Esophagus squamous epithelium (tissue), 5 donors: Measurements from ENCODE around the gene FHL1. TPM values are rescaled to one million over a fixed set of nuclear protein-coding genes. Genes with fewer than 3 reads are reported as not detected.

Experiments used
- DNase-seq: peaks from one replicate; lab custom pipeline; 2025; lab: John Stamatoyannopoulos, UW
- H3K27ac ChIP-seq, 4 donors: fragments of 200-600 bp; sonication (generic); one replicate each; pipeline ENCODE4 v1.5.1; 2016 to 2019; ENCODE audit warnings: mild to moderate bottlenecking in 1 of 4
- H3K27me3 ChIP-seq, 4 donors: fragments of 200-600 bp; sonication (generic); 1 replicate in 3 of 4; 2 replicates in 1 of 4; pipeline versions ENCODE4 v1.5.1 to v1.6.0; 2017 to 2021; ENCODE audit warnings: antibody characterized with exemption in 1 of 4
- H3K36me3 ChIP-seq, 3 donors: fragments of 200-600 bp; sonication (generic); one replicate each; pipeline ENCODE4 v1.5.1; 2016 to 2019
- H3K4me1 ChIP-seq, 3 donors: fragments of 200-600 bp; sonication (generic); one replicate each; pipeline ENCODE4 v1.5.1; 2017 to 2019
- H3K4me3 ChIP-seq, 4 donors: fragments of 200-600 bp; sonication (generic); 1 replicate in 3 of 4; 2 replicates in 1 of 4; pipeline ENCODE4 v1.5.1; 2016 to 2019; ENCODE audit warnings: mild to moderate bottlenecking in 2 of 4, moderate library complexity in 1 of 4
- H3K9me3 ChIP-seq, 3 donors: fragments of 200-600 bp; sonication (generic); one replicate each; pipeline ENCODE4 v1.5.1; 2016 to 2019
- CTCF ChIP-seq, 6 experiments: fragments of 450-650 bp in 4 of 6; fragments of 200-600 bp in 2 of 6; sonication (generic) in 2 of 6; IDR thresholded peaks; one replicate each; pipeline ENCODE4 v1.5.1; 2016 to 2019; ENCODE audit warnings: antibody characterized with exemption in 6 of 6, mild to moderate bottlenecking in 4 of 6, moderate library complexity in 4 of 6
- POLR2A ChIP-seq, 4 donors: fragments of 450-650 bp; IDR thresholded peaks; one replicate each; pipeline ENCODE4 v1.6.1; 2017; ENCODE audit warnings: antibody characterized with exemption in 4 of 4, mild to moderate bottlenecking in 4 of 4, moderate library complexity in 3 of 4
- WGBS, 2 donors: methylation state at CpG; one replicate each; pipeline ENCODE4 v1.1.5; 2018; 5-methylcytosine and 5-hydroxymethylcytosine counted together
- intact Hi-C: fragments of 100-400 bp; cut with DNase I; formaldehyde crosslinking; loops from one replicate; pipeline ENCODE4 v1.15.0; 2022
- total RNA-seq, 4 donors: library from RNA; depleted of rRNA; stranded (reverse); fragments of >200 nt; gene quantifications; one replicate each; pipeline ENCODE4 v1.1.0, GENCODE V29; 2016
- donor health status: DM: yes; HTN: yes; CAD: no.

Gene FHL1
- total RNA-seq, 4 donors from 2014 or later: 17.1 to 509 (median 70.4) TPM

- Histone ChIP-seq H3K27ac (peak overlapping the region in 3 of 4 donors; percentile 9 to 71 (median 58)), H3K27me3 (no peaks in the 10 kb centered on the region)
- intact Hi-C loops: no loop called here
These were observed 67.2 kb downstream of the FHL1 start for GRCh38 chrX:136214551-136214950.

GRCh38 chrX:136215559-136215958, 68.2 kb downstream of the FHL1 start:
- Histone ChIP-seq H3K4me3 (no peak overlapping the region), H3K27me3 (no peaks in the 10 kb centered on the region), H3K9me3 (no peaks in the 10 kb centered on the region), H3K36me3 (peaks cover 0 to 24% (median 0%) of the 10 kb centered on the region in 3 donors), H3K4me1 (no peaks in the 10 kb centered on the region), H3K27ac (peak overlapping the region in 2 of 4 donors; percentile 58 to 71)
- no peak for DNase-seq
- no peak for TF ChIP-seq POLR2A (IDR thresholded peaks at IDR 0.05)
- TF ChIP-seq CTCF (IDR thresholded peaks at IDR 0.05): no peak
- intact Hi-C loops: no loop called here

More at GRCh38 chrX:136214551-136214950, 67.2 kb downstream of the FHL1 start:
- Histone ChIP-seq H3K9me3 (no peaks in the 10 kb centered on the region), H3K4me1 (peaks cover 0 to under 1% (median 0%) of the 10 kb centered on the region in 3 donors), H3K4me3 (no peak overlapping the region), H3K36me3 (peaks cover 0 to 14% (median 0%) of the 10 kb centered on the region in 3 donors)
- TF ChIP-seq CTCF (IDR thresholded peaks at IDR 0.05) (no peak), POLR2A (IDR thresholded peaks at IDR 0.05) (no peak)
- DNase-seq: no peak
- 47 to 58% methylated on average over 3 to 7 of the region's 7 CpGs for WGBS, 2 donors

GRCh38 chrX:136219893-136220292, 72.6 kb downstream of the FHL1 start:
- TF ChIP-seq POLR2A (IDR thresholded peaks at IDR 0.05) (no peak), CTCF (IDR thresholded peaks at IDR 0.05) (no peak)
- H3K4me1 ChIP-seq: no peaks in the 10 kb centered on the region
- no peaks in the 10 kb centered on the region for H3K27me3 ChIP-seq
- intact Hi-C loops: no loop called here
- H3K9me3 ChIP-seq: no peaks in the 10 kb centered on the region
- H3K36me3 ChIP-seq: peaks cover 0 to 65% (median 0%) of the 10 kb centered on the region in 3 donors
- 76 to 83% methylated on average over 2 to 5 of the region's 5 CpGs for WGBS, 2 donors
- no peak overlapping the region for H3K4me3 ChIP-seq
- no peak for DNase-seq
- no peak overlapping the region for H3K27ac ChIP-seq

- Histone ChIP-seq H3K4me1 (no peaks in the 10 kb centered on the region), H3K36me3 (peaks cover 0 to 72% (median 0%) of the 10 kb centered on the region in 3 donors), H3K27me3 (no peaks in the 10 kb centered on the region), H3K9me3 (no peaks in the 10 kb centered on the region), H3K4me3 (no peak overlapping the region), H3K27ac (no peak overlapping the region)
- intact Hi-C loops: no loop called here
- no peak for DNase-seq
- TF ChIP-seq POLR2A (IDR thresholded peaks at IDR 0.05) (no peak), CTCF (IDR thresholded peaks at IDR 0.05) (no peak)
- 34 to 48% methylated on average over 3 to 4 of the region's 4 CpGs for WGBS, 2 donors
These were observed 73.2 kb downstream of the FHL1 start for GRCh38 chrX:136220540-136220939.

GRCh38 chrX:136220951-136221350, 73.6 kb downstream of the FHL1 start:
- 70 to 83% methylated on average over 3 of the region's 3 CpGs for WGBS, 2 donors
- DNase-seq: no peak
- Histone ChIP-seq H3K4me1 (no peaks in the 10 kb centered on the region), H3K27ac (no peak overlapping the region), H3K36me3 (peaks cover 0 to 76% (median 0%) of the 10 kb centered on the region in 3 donors), H3K4me3 (no peak overlapping the region), H3K9me3 (no peaks in the 10 kb centered on the region), H3K27me3 (no peaks in the 10 kb centered on the region)
- intact Hi-C loops: no loop called here
- TF ChIP-seq CTCF (IDR thresholded peaks at IDR 0.05): no peak
- TF ChIP-seq POLR2A (IDR thresholded peaks at IDR 0.05): no peak
